Activated T-cell treated with anti-CD3 and anti-CD28 coated beads for 1 hour (primary cell): Measurements from ENCODE around the gene MECP2.

Source experiments
- DNase-seq: peaks from one replicate; pipeline ENCODE4 v3.0.0-alpha.2; 2020; ENCODE audit warnings: low read depth

Gene MECP2

GRCh38 chrX:154059729-154060245, 37.7 kb downstream of the MECP2 start:
- no peak for DNase-seq

GRCh38 chrX:154059231-154059630, 38.3 kb downstream of the MECP2 start:
- DNase-seq, result no peak

- no peak for DNase-seq
These were observed 39.1 kb downstream of the MECP2 start for GRCh38 chrX:154058214-154058997.

- no peak for DNase-seq
These were observed 39.7 kb downstream of the MECP2 start for GRCh38 chrX:154057791-154058190.

GRCh38 chrX:154056770-154057241, 40.7 kb downstream of the MECP2 start:
- DNase-seq, result no peak

- DNase-seq, result peak; percentile 60
These were observed 46.2 kb downstream of the MECP2 start for GRCh38 chrX:154051201-154051810.

- DNase-seq, result no peak
These were observed 47.4 kb downstream of the MECP2 start for GRCh38 chrX:154050113-154050495.

GRCh38 chrX:154049209-154050112, 48.1 kb downstream of the MECP2 start:
- DNase-seq, result no peak

GRCh38 chrX:154048398-154048797, 49.1 kb downstream of the MECP2 start:
- DNase-seq, result no peak

GRCh38 chrX:154046940-154047610, 50.4 kb downstream of the MECP2 start:
- no peak for DNase-seq

- DNase-seq, result no peak
These were observed 51.3 kb downstream of the MECP2 start for GRCh38 chrX:154046031-154046781.

GRCh38 chrX:154044091-154044490, 53.4 kb downstream of the MECP2 start:
- no peak for DNase-seq

GRCh38 chrX:154043003-154043763, 54.3 kb downstream of the MECP2 start:
- no peak for DNase-seq

- DNase-seq, result no peak
These were observed 56.7 kb downstream of the MECP2 start for GRCh38 chrX:154040863-154041262.

GRCh38 chrX:154040307-154040756, 57.2 kb downstream of the MECP2 start:
- no peak for DNase-seq

- DNase-seq, result no peak
These were observed 57.9 kb downstream of the MECP2 start for GRCh38 chrX:154039577-154039976.

GRCh38 chrX:154038656-154039055, 58.9 kb downstream of the MECP2 start:
- DNase-seq, result no peak

GRCh38 chrX:154037754-154038153, 59.8 kb downstream of the MECP2 start:
- no peak for DNase-seq

GRCh38 chrX:154036513-154036912, 61.0 kb downstream of the MECP2 start:
- DNase-seq, result no peak

- DNase-seq, result no peak
These were observed 63.7 kb downstream of the MECP2 start for GRCh38 chrX:154033848-154034247.
